HEK293 (cell line): ENCODE results near the gene ERBIN.
A peak's percentile ranks its signal among the peaks of the same experiment; 100 is the strongest.

Source experiments
- CTCF ChIA-PET: fragments of 350-600 bp; formaldehyde crosslinking; extraction: SDS; loops from one replicate; lab custom pipeline; 2021; ENCODE audit warnings: antibody characterized with exemption; lab: Yijun Ruan, JAX
- POLR2A ChIA-PET: fragments of 300-600 bp; formaldehyde crosslinking; extraction: SDS; loops from one replicate; lab custom pipeline; 2020; ENCODE audit warnings: antibody characterized with exemption, inconsistent platforms; lab: Yijun Ruan, JAX
- H3K27ac ChIP-seq: fragments of 200-500 bp; sonication (Bioruptor generic); 2 replicates; pipeline ENCODE4 v1.5.1; 2014; ENCODE audit warnings: low read depth, low read length, control low read depth, inconsistent platforms; ENCODE audit errors: extremely low read depth
- H3K36me3 ChIP-seq, 2 experiments: fragments of 200-500 bp in 1 of 2; sonication (Bioruptor generic) in 1 of 2; 1 replicate in 1 of 2; 2 replicates in 1 of 2; pipeline ENCODE4 v1.5.1; 2014 to 2017; ENCODE audit warnings: inconsistent platforms in 2 of 2, low read length in 2 of 2; ENCODE audit not compliant: control insufficient read depth in 2 of 2, insufficient read depth in 1 of 2
- H3K4me1 ChIP-seq: fragments of 200-500 bp; sonication (Bioruptor generic); 2 replicates; pipeline ENCODE4 v1.5.1; 2014; ENCODE audit warnings: mild to moderate bottlenecking, low read length, inconsistent platforms; ENCODE audit not compliant: control insufficient read depth, insufficient read depth
- H3K4me3 ChIP-seq: 2 replicates; pipeline ENCODE4 v1.5.1; 2011; ENCODE audit warnings: low read depth, mild to moderate bottlenecking, control low read depth, low read length, moderate library complexity
- H3K9me3 ChIP-seq: fragments of 200-500 bp; sonication (Bioruptor generic); 2 replicates; pipeline ENCODE4 v1.5.1; 2014; ENCODE audit warnings: low read depth, low read length, inconsistent platforms; ENCODE audit not compliant: control insufficient read depth, insufficient read depth
- FEZF1 ChIP-seq: fragments of 450-650 bp; formaldehyde crosslinking; IDR thresholded peaks from 2 replicates; pipeline ENCODE4 v1.5.1; 2016; ENCODE audit warnings: missing biosample characterization, missing genetic modification characterization
- KLF9 ChIP-seq: fragments of 450-650 bp; formaldehyde crosslinking; IDR thresholded peaks from 2 replicates; pipeline ENCODE4 v1.5.1; 2016; ENCODE audit warnings: missing biosample characterization, missing genetic modification characterization, low read depth
- ZBTB17 ChIP-seq: fragments of 450-650 bp; formaldehyde crosslinking; IDR thresholded peaks from 2 replicates; pipeline ENCODE4 v1.5.1; 2016; ENCODE audit warnings: missing biosample characterization, missing genetic modification characterization
- ZBTB48 ChIP-seq: fragments of 450-650 bp; formaldehyde crosslinking; IDR thresholded peaks from 2 replicates; pipeline ENCODE4 v1.5.1; 2016; ENCODE audit warnings: missing biosample characterization, missing genetic modification characterization
- ZEB2 ChIP-seq: fragments of 450-650 bp; formaldehyde crosslinking; IDR thresholded peaks from 2 replicates; pipeline ENCODE4 v1.5.1; 2016; ENCODE audit warnings: missing biosample characterization, missing genetic modification characterization
- ZNF175 ChIP-seq: fragments of 450-650 bp; formaldehyde crosslinking; IDR thresholded peaks from 2 replicates; pipeline ENCODE4 v1.5.1; 2016; ENCODE audit warnings: missing biosample characterization, missing genetic modification characterization
- ZNF530 ChIP-seq: fragments of 450-650 bp; formaldehyde crosslinking; IDR thresholded peaks from 2 replicates; pipeline ENCODE4 v1.5.1; 2016; ENCODE audit warnings: low read depth, missing biosample characterization, missing genetic modification characterization
- ZNF610 ChIP-seq: fragments of 450-650 bp; formaldehyde crosslinking; IDR thresholded peaks from 2 replicates; pipeline ENCODE4 v1.5.1; 2016; ENCODE audit warnings: missing biosample characterization, missing genetic modification characterization, borderline replicate concordance
- ZNF626 ChIP-seq: fragments of 450-650 bp; sonication (Bioruptor Pico); formaldehyde crosslinking; IDR thresholded peaks from 2 replicates; pipeline ENCODE4 v1.5.1; 2018; ENCODE audit warnings: missing biosample characterization, missing genetic modification characterization, inconsistent platforms
- ZXDB ChIP-seq: fragments of 450-650 bp; formaldehyde crosslinking; IDR thresholded peaks from 2 replicates; pipeline ENCODE4 v1.5.1; 2016; ENCODE audit warnings: missing biosample characterization, missing genetic modification characterization
- TF ChIP-seq, protein P1 (sequence below): fragments of 450-650 bp; IDR thresholded peaks from 2 replicates; pipeline ENCODE4 v1.5.1; 2018; ENCODE audit warnings: missing biosample characterization, mild to moderate bottlenecking, missing genetic modification characterization
- TF ChIP-seq, protein P2 (sequence below): fragments of 450-650 bp; formaldehyde crosslinking; IDR thresholded peaks from 2 replicates; pipeline ENCODE4 v1.5.1; 2016; ENCODE audit warnings: missing biosample characterization, missing genetic modification characterization
- TF ChIP-seq, protein P3 (sequence below): fragments of 450-650 bp; formaldehyde crosslinking; IDR thresholded peaks from 2 replicates; pipeline ENCODE4 v1.5.1; 2017; ENCODE audit warnings: missing biosample characterization, missing genetic modification characterization
- TF ChIP-seq, protein P4 (sequence below): fragments of 450-650 bp; formaldehyde crosslinking; conservative IDR thresholded peaks from 2 replicates; pipeline ENCODE4 v1.5.1; 2016; ENCODE audit warnings: low read depth, missing biosample characterization, missing genetic modification characterization

Gene ERBIN

DNA sequence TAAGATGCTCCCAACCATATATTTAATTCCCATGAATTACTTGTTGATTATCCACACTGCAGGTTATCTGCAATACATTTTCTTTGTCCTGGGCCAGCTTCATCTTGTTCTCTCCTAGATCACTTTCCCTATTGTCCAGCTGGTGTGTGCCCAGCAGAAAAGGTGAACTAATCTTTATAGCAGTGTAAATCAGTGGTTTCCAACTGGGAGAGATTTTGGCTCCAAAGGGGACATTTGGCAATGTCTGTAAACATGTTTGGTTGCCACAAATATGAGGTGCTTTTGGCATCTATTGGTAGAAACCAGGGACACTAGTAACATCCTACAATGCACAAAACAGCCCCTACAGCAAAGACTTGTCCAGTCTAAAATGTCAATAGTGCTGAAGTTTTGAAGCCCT lies 20.1 kb upstream of the ERBIN start:
- CTCF ChIA-PET, result no interaction called here
- H3K9me3 ChIP-seq, result no peaks in the 10 kb centered on the region

DNA sequence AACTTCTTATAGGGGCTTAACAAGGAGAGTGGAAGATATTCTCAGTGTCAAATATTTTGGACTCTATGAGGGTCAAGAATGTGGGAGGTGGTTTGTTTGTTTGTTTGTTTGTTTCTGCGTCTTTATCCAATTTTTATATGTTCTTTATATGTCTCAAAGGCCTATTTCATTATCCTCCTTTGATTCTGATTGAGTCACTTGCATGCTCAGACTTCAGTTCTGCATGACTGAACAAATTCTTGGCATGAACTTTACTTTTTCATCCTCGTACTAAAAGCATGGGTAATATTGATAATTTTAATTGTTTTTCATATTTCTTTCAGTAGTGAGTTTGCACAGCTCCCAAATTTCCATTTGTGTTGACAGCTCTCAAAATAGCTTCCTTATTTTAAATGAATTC lies 19.2 kb upstream of the ERBIN start:
- Histone ChIP-seq H3K27ac (no peak overlapping the region), H3K4me1 (no peaks in the 10 kb centered on the region), H3K36me3 (no peaks in the 10 kb centered on the region), H3K9me3 (no peaks in the 10 kb centered on the region), H3K4me3 (no peak overlapping the region)
- ChIA-PET POLR2A (no interaction called here), CTCF (interaction anchor here (0.5 kb wide), 1 partner anchor 86 kb away, joined by 3 read pairs; no protein-coding TSS in a partner anchor)
- TF ChIP-seq, protein P1, sequence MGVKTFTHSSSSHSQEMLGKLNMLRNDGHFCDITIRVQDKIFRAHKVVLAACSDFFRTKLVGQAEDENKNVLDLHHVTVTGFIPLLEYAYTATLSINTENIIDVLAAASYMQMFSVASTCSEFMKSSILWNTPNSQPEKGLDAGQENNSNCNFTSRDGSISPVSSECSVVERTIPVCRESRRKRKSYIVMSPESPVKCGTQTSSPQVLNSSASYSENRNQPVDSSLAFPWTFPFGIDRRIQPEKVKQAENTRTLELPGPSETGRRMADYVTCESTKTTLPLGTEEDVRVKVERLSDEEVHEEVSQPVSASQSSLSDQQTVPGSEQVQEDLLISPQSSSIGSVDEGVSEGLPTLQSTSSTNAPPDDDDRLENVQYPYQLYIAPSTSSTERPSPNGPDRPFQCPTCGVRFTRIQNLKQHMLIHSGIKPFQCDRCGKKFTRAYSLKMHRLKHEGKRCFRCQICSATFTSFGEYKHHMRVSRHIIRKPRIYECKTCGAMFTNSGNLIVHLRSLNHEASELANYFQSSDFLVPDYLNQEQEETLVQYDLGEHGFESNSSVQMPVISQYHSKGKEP, result peak; percentile 95
- TF ChIP-seq ZNF530 (tag by site-specific recombination) (no peak), ZNF175 (tag by site-specific recombination) (no peak), ZNF610 (tag by site-specific recombination) (no peak), FEZF1 (tag by site-specific recombination) (peak; percentile 51; the same call in 1 of the 2 replicates), ZXDB (tag by site-specific recombination) (no peak), ZNF626 (tag by site-specific recombination) (no peak), ZBTB17 (tag by site-specific recombination) (0 out of 2 replicates have a peak, but pooled peaks have one; percentile 17), KLF9 (no peak), ZBTB48 (tag by site-specific recombination) (no peak)
- TF ChIP-seq, protein P2, sequence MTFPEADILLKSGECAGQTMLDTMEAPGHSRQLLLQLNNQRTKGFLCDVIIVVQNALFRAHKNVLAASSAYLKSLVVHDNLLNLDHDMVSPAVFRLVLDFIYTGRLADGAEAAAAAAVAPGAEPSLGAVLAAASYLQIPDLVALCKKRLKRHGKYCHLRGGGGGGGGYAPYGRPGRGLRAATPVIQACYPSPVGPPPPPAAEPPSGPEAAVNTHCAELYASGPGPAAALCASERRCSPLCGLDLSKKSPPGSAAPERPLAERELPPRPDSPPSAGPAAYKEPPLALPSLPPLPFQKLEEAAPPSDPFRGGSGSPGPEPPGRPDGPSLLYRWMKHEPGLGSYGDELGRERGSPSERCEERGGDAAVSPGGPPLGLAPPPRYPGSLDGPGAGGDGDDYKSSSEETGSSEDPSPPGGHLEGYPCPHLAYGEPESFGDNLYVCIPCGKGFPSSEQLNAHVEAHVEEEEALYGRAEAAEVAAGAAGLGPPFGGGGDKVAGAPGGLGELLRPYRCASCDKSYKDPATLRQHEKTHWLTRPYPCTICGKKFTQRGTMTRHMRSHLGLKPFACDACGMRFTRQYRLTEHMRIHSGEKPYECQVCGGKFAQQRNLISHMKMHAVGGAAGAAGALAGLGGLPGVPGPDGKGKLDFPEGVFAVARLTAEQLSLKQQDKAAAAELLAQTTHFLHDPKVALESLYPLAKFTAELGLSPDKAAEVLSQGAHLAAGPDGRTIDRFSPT (tag by site-specific recombination), result no peak

More for the DNA sequence above, 20.1 kb upstream of the ERBIN start:
- Histone ChIP-seq H3K27ac (no peak overlapping the region), H3K4me3 (no peak overlapping the region), H3K4me1 (no peaks in the 10 kb centered on the region), H3K36me3 (no peaks in the 10 kb centered on the region)
- POLR2A ChIA-PET, result interaction anchor here (1.3 kb wide), 1 partner anchor 18 kb away, joined by 4 read pairs; no protein-coding TSS in a partner anchor
- TF ChIP-seq, protein P3, sequence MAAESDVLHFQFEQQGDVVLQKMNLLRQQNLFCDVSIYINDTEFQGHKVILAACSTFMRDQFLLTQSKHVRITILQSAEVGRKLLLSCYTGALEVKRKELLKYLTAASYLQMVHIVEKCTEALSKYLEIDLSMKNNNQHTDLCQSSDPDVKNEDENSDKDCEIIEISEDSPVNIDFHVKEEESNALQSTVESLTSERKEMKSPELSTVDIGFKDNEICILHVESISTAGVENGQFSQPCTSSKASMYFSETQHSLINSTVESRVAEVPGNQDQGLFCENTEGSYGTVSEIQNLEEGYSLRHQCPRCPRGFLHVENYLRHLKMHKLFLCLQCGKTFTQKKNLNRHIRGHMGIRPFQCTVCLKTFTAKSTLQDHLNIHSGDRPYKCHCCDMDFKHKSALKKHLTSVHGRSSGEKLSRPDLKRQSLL, result no peak
- TF ChIP-seq ZEB2 (tag by site-specific recombination), result no peak
- TF ChIP-seq, protein P4, sequence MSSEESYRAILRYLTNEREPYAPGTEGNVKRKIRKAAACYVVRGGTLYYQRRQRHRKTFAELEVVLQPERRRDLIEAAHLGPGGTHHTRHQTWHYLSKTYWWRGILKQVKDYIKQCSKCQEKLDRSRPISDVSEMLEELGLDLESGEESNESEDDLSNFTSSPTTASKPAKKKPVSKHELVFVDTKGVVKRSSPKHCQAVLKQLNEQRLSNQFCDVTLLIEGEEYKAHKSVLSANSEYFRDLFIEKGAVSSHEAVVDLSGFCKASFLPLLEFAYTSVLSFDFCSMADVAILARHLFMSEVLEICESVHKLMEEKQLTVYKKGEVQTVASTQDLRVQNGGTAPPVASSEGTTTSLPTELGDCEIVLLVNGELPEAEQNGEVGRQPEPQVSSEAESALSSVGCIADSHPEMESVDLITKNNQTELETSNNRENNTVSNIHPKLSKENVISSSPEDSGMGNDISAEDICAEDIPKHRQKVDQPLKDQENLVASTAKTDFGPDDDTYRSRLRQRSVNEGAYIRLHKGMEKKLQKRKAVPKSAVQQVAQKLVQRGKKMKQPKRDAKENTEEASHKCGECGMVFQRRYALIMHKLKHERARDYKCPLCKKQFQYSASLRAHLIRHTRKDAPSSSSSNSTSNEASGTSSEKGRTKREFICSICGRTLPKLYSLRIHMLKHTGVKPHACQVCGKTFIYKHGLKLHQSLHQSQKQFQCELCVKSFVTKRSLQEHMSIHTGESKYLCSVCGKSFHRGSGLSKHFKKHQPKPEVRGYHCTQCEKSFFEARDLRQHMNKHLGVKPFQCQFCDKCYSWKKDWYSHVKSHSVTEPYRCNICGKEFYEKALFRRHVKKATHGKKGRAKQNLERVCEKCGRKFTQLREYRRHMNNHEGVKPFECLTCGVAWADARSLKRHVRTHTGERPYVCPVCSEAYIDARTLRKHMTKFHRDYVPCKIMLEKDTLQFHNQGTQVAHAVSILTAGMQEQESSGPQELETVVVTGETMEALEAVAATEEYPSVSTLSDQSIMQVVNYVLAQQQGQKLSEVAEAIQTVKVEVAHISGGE, result no peak
